Right lobe of liver (tissue), 4 donors: ENCODE results near the gene SGO1.

ENCODE experiments used
- CTCF ChIP-seq, 4 donors: fragments of 200-600 bp in 3 of 4; fragments of 450-650 bp in 1 of 4; IDR thresholded peaks; one replicate each; pipeline versions ENCODE4 v1.5.1 to v1.8.0; 2016 to 2022; ENCODE audit warnings: antibody characterized with exemption in 4 of 4, mild to moderate bottlenecking in 2 of 4
- POLR2A ChIP-seq: fragments of 450-650 bp; IDR thresholded peaks from one replicate; pipeline ENCODE4 v1.6.1; 2017; ENCODE audit warnings: antibody characterized with exemption, mild to moderate bottlenecking
- donor health status: DM: no; HTN: no; CAD: no.
- donor health status: DM: no; HTN: no; CAD: no.
- donor health status: DM: no; HTN: yes; CAD: no.

- no peak for TF ChIP-seq CTCF (IDR thresholded peaks at IDR 0.05)
- no peak for TF ChIP-seq POLR2A
Measured at GRCh38 chr3:20190991-20191390, 5.0 kb upstream of the SGO1 start.
